KMS-11 (cell line): ENCODE results near the gene PTGDS.

ENCODE experiments used
- H2AFZ ChIP-seq: fragments of 200-600 bp; sonication (generic); 2 replicates; pipeline ENCODE4 v1.6.1; 2016; ENCODE audit warnings: antibody characterized with exemption, mixed run types, low read depth
- H3K27ac ChIP-seq: fragments of 200-600 bp; sonication (generic); 2 replicates; pipeline ENCODE4 v1.6.1; 2016; ENCODE audit warnings: mild to moderate bottlenecking, mixed run types
- H3K27me3 ChIP-seq: fragments of 200-600 bp; sonication (generic); 2 replicates; pipeline ENCODE4 v1.6.1; 2017; ENCODE audit warnings: mild to moderate bottlenecking, low read depth, mixed run types, moderate library complexity; ENCODE audit not compliant: insufficient read depth
- H3K36me3 ChIP-seq: fragments of 200-600 bp; sonication (generic); 2 replicates; pipeline ENCODE4 v1.6.1; 2017; ENCODE audit warnings: mild to moderate bottlenecking, mixed run types; ENCODE audit not compliant: insufficient read depth
- H3K4me1 ChIP-seq: fragments of 200-600 bp; sonication (generic); 2 replicates; pipeline ENCODE4 v1.6.1; 2016; ENCODE audit warnings: mild to moderate bottlenecking, low read depth, mixed run types; ENCODE audit not compliant: poor library complexity, severe bottlenecking
- H3K4me2 ChIP-seq: fragments of 200-600 bp; sonication (generic); 2 replicates; pipeline ENCODE4 v1.7.0; 2016; ENCODE audit warnings: mild to moderate bottlenecking, mixed run types
- H3K4me3 ChIP-seq: fragments of 200-600 bp; sonication (generic); IDR thresholded peaks from 2 replicates; pipeline ENCODE4 v1.6.1; 2017; ENCODE audit warnings: low read depth, low read length, mixed read lengths; ENCODE audit not compliant: insufficient read depth
- H3K79me2 ChIP-seq: fragments of 200-600 bp; sonication (generic); 2 replicates; pipeline ENCODE4 v1.6.1; 2016; ENCODE audit warnings: low read depth, mixed run types; ENCODE audit not compliant: insufficient read depth
- H3K9ac ChIP-seq: fragments of 200-600 bp; sonication (generic); 2 replicates; pipeline ENCODE4 v1.6.1; 2016; ENCODE audit warnings: mild to moderate bottlenecking, mixed run types
- H4K20me1 ChIP-seq: fragments of 200-600 bp; sonication (generic); 2 replicates; pipeline ENCODE4 v1.6.1; 2016; ENCODE audit warnings: mild to moderate bottlenecking, mixed run types; ENCODE audit not compliant: insufficient read depth
- CTCF ChIP-seq: fragments of 200-600 bp; sonication (generic); conservative IDR thresholded peaks from 2 replicates; pipeline ENCODE4 v1.6.1; 2017; ENCODE audit warnings: low read depth, mild to moderate bottlenecking, antibody characterized with exemption, low read length, moderate library complexity, mixed read lengths

PTGDS gene

GRCh38 chr9:136985027-136985602, 7.8 kb downstream of the PTGDS start:
- no peak for TF ChIP-seq CTCF
- Histone ChIP-seq H3K4me3 (no peak overlapping the region), H3K27ac (no peak overlapping the region), H3K27me3 (peaks cover 83% of the 10 kb centered on the region), H4K20me1 (no peaks in the 10 kb centered on the region), H2AFZ (no peak overlapping the region), H3K9ac (no peak overlapping the region), H3K79me2 (no peaks in the 10 kb centered on the region), H3K36me3 (no peaks in the 10 kb centered on the region), H3K4me2 (no peak overlapping the region), H3K4me1 (no peaks in the 10 kb centered on the region)

GRCh38 chr9:136985853-136986252, 8.5 kb downstream of the PTGDS start:
- no peak overlapping the region for H3K4me2 ChIP-seq
- H3K4me3 ChIP-seq: no peak overlapping the region
- H3K9ac ChIP-seq: no peak overlapping the region
- no peak overlapping the region for H3K27ac ChIP-seq
- H4K20me1 ChIP-seq: no peaks in the 10 kb centered on the region
- no peaks in the 10 kb centered on the region for H3K79me2 ChIP-seq
- TF ChIP-seq CTCF: no peak
- no peaks in the 10 kb centered on the region for H3K36me3 ChIP-seq
- no peak overlapping the region for H2AFZ ChIP-seq
- no peaks in the 10 kb centered on the region for H3K4me1 ChIP-seq
- H3K27me3 ChIP-seq: peaks cover 88% of the 10 kb centered on the region

GRCh38 chr9:136988872-136989271, 11.6 kb downstream of the PTGDS start:
- Histone ChIP-seq H3K4me2 (no peak overlapping the region), H4K20me1 (no peaks in the 10 kb centered on the region), H3K9ac (no peak overlapping the region), H3K36me3 (no peaks in the 10 kb centered on the region), H3K27me3 (peaks cover 74% of the 10 kb centered on the region), H2AFZ (no peak overlapping the region), H3K79me2 (no peaks in the 10 kb centered on the region), H3K4me1 (peaks cover 9% of the 10 kb centered on the region), H3K4me3 (no peak overlapping the region), H3K27ac (no peak overlapping the region)
- TF ChIP-seq CTCF: no peak

- peaks cover 9% of the 10 kb centered on the region for H3K4me1 ChIP-seq
- H3K4me3 ChIP-seq: no peak overlapping the region
- no peak overlapping the region for H3K27ac ChIP-seq
- peaks cover 59% of the 10 kb centered on the region for H3K27me3 ChIP-seq
- no peaks in the 10 kb centered on the region for H3K79me2 ChIP-seq
- H4K20me1 ChIP-seq: no peaks in the 10 kb centered on the region
- H2AFZ ChIP-seq: no peak overlapping the region
- TF ChIP-seq CTCF: no peak
- H3K36me3 ChIP-seq: no peaks in the 10 kb centered on the region
- no peak overlapping the region for H3K9ac ChIP-seq
- H3K4me2 ChIP-seq: no peak overlapping the region
Measured at GRCh38 chr9:136990242-136990911, 13.1 kb downstream of the PTGDS start.
